HEK293 (cell line): ENCODE results near the gene ZNF219.

Experiments
- CTCF ChIA-PET: fragments of 350-600 bp; formaldehyde crosslinking; extraction: SDS; loops from one replicate; lab custom pipeline; 2021; ENCODE audit warnings: antibody characterized with exemption; lab: Yijun Ruan, JAX
- POLR2A ChIA-PET: fragments of 300-600 bp; formaldehyde crosslinking; extraction: SDS; loops from one replicate; lab custom pipeline; 2020; ENCODE audit warnings: antibody characterized with exemption, inconsistent platforms; lab: Yijun Ruan, JAX
- H3K27ac ChIP-seq: fragments of 200-500 bp; sonication (Bioruptor generic); 2 replicates; pipeline ENCODE4 v1.5.1; 2014; ENCODE audit warnings: low read depth, low read length, control low read depth, inconsistent platforms; ENCODE audit errors: extremely low read depth
- H3K36me3 ChIP-seq, 2 experiments: fragments of 200-500 bp in 1 of 2; sonication (Bioruptor generic) in 1 of 2; 1 replicate in 1 of 2; 2 replicates in 1 of 2; pipeline ENCODE4 v1.5.1; 2014 to 2017; ENCODE audit warnings: inconsistent platforms in 2 of 2, low read length in 2 of 2; ENCODE audit not compliant: control insufficient read depth in 2 of 2, insufficient read depth in 1 of 2
- H3K4me1 ChIP-seq: fragments of 200-500 bp; sonication (Bioruptor generic); 2 replicates; pipeline ENCODE4 v1.5.1; 2014; ENCODE audit warnings: mild to moderate bottlenecking, low read length, inconsistent platforms; ENCODE audit not compliant: control insufficient read depth, insufficient read depth
- H3K4me3 ChIP-seq: 2 replicates; pipeline ENCODE4 v1.5.1; 2011; ENCODE audit warnings: low read depth, mild to moderate bottlenecking, control low read depth, low read length, moderate library complexity
- H3K9me3 ChIP-seq: fragments of 200-500 bp; sonication (Bioruptor generic); 2 replicates; pipeline ENCODE4 v1.5.1; 2014; ENCODE audit warnings: low read depth, low read length, inconsistent platforms; ENCODE audit not compliant: control insufficient read depth, insufficient read depth
- EGR2 ChIP-seq: fragments of 450-650 bp; formaldehyde crosslinking; IDR thresholded peaks from 2 replicates; pipeline ENCODE4 v1.5.1; 2016; ENCODE audit warnings: low read depth, missing biosample characterization, missing genetic modification characterization
- GLI2 ChIP-seq: fragments of 450-650 bp; formaldehyde crosslinking; IDR thresholded peaks from 2 replicates; pipeline ENCODE4; 2017; ENCODE audit warnings: missing biosample characterization, missing genetic modification characterization, low read depth, borderline replicate concordance
- HOXC10 ChIP-seq: sonication (generic); formaldehyde crosslinking; IDR thresholded peaks from 2 replicates; pipeline ENCODE4 v1.8.1; 2023; ENCODE audit warnings: mild to moderate bottlenecking, missing genetic modification reagents
- KLF10 ChIP-seq: fragments of 450-650 bp; IDR thresholded peaks from 2 replicates; pipeline ENCODE4 v1.5.1; 2018; ENCODE audit warnings: missing biosample characterization, mild to moderate bottlenecking, missing genetic modification characterization
- PBX3 ChIP-seq: sonication (generic); formaldehyde crosslinking; IDR thresholded peaks from 2 replicates; pipeline ENCODE4 v1.8.1; 2022; ENCODE audit warnings: mild to moderate bottlenecking, moderate library complexity, missing genetic modification reagents
- SCRT1 ChIP-seq: fragments of 450-650 bp; formaldehyde crosslinking; IDR thresholded peaks from 2 replicates; pipeline ENCODE4 v1.5.1; 2016; ENCODE audit warnings: missing biosample characterization, missing genetic modification characterization, borderline replicate concordance
- ZBTB10 ChIP-seq: fragments of 450-650 bp; formaldehyde crosslinking; IDR thresholded peaks from 2 replicates; pipeline ENCODE4 v1.5.1; 2016; ENCODE audit warnings: missing biosample characterization, missing genetic modification characterization
- ZBTB49 ChIP-seq: fragments of 450-650 bp; formaldehyde crosslinking; IDR thresholded peaks from 2 replicates; pipeline ENCODE4 v1.5.1; 2016; ENCODE audit warnings: missing biosample characterization, missing genetic modification characterization, low read depth
- ZFHX2 ChIP-seq: fragments of 450-650 bp; formaldehyde crosslinking; conservative IDR thresholded peaks from 2 replicates; pipeline ENCODE4 v1.5.1; 2016; ENCODE audit warnings: missing biosample characterization, missing genetic modification characterization
- ZFP41 ChIP-seq: fragments of 450-650 bp; formaldehyde crosslinking; IDR thresholded peaks from 2 replicates; pipeline ENCODE4 v1.5.1; 2016; ENCODE audit warnings: missing biosample characterization, missing genetic modification characterization, borderline replicate concordance
- ZNF146 ChIP-seq: fragments of 450-650 bp; formaldehyde crosslinking; IDR thresholded peaks from 2 replicates; pipeline ENCODE4 v1.5.1; 2016; ENCODE audit warnings: missing biosample characterization, missing genetic modification characterization
- ZNF174 ChIP-seq: fragments of 450-650 bp; formaldehyde crosslinking; IDR thresholded peaks from 2 replicates; pipeline ENCODE4 v1.5.0; 2017; ENCODE audit warnings: missing biosample characterization, mild to moderate bottlenecking, missing genetic modification characterization
- ZNF221 ChIP-seq: fragments of 450-650 bp; formaldehyde crosslinking; IDR thresholded peaks from 2 replicates; pipeline ENCODE4 v1.5.1; 2017; ENCODE audit warnings: missing biosample characterization, missing genetic modification characterization, borderline replicate concordance
- ZNF391 ChIP-seq: fragments of 450-650 bp; formaldehyde crosslinking; IDR thresholded peaks from 2 replicates; pipeline ENCODE4 v1.5.1; 2016; ENCODE audit warnings: low read depth, missing biosample characterization, missing genetic modification characterization, borderline replicate concordance
- ZNF398 ChIP-seq: fragments of 450-650 bp; formaldehyde crosslinking; IDR thresholded peaks from 2 replicates; pipeline ENCODE4 v1.5.1; 2017; ENCODE audit warnings: missing biosample characterization, missing genetic modification characterization
- ZNF501 ChIP-seq: fragments of 450-650 bp; formaldehyde crosslinking; IDR thresholded peaks from 2 replicates; pipeline ENCODE4 v1.5.1; 2016; ENCODE audit warnings: missing biosample characterization, missing genetic modification characterization
- ZNF510 ChIP-seq: fragments of 450-650 bp; formaldehyde crosslinking; IDR thresholded peaks from 2 replicates; pipeline ENCODE4 v1.5.1; 2018; ENCODE audit warnings: mild to moderate bottlenecking, missing genetic modification characterization, missing biosample characterization; ENCODE audit not compliant: insufficient replicate concordance
- ZNF513 ChIP-seq: fragments of 450-650 bp; IDR thresholded peaks from 2 replicates; pipeline ENCODE4 v1.5.1; 2018; ENCODE audit warnings: missing biosample characterization, missing genetic modification characterization
- ZNF544 ChIP-seq: fragments of 450-650 bp; formaldehyde crosslinking; IDR thresholded peaks from 2 replicates; pipeline ENCODE4 v1.5.0; 2017; ENCODE audit warnings: missing biosample characterization, missing genetic modification characterization
- ZNF596 ChIP-seq: fragments of 450-650 bp; IDR thresholded peaks from 2 replicates; pipeline ENCODE4 v1.5.0; 2018; ENCODE audit warnings: missing biosample characterization, mild to moderate bottlenecking, missing genetic modification characterization, moderate library complexity
- ZNF623 ChIP-seq: fragments of 450-650 bp; formaldehyde crosslinking; IDR thresholded peaks from 2 replicates; pipeline ENCODE4 v1.5.1; 2016; ENCODE audit warnings: missing biosample characterization, missing genetic modification characterization
- ZNF701 ChIP-seq: fragments of 450-650 bp; formaldehyde crosslinking; IDR thresholded peaks from 2 replicates; pipeline ENCODE4 v1.5.1; 2016; ENCODE audit warnings: missing biosample characterization, missing genetic modification characterization
- ZNF777 ChIP-seq: fragments of 450-650 bp; formaldehyde crosslinking; IDR thresholded peaks from 2 replicates; pipeline ENCODE4 v1.5.1; 2017; ENCODE audit warnings: missing biosample characterization, missing genetic modification characterization, borderline replicate concordance

ZNF219 gene

GRCh38 chr14:21063479-21063878 is 35.0 kb downstream of the ZNF219 start (continued):
- no peak for TF ChIP-seq ZNF510
- no peak for TF ChIP-seq ZNF221 (tag by site-specific recombination)

GRCh38 chr14:21061347-21061668 is 37.1 kb downstream of the ZNF219 start:
- Histone ChIP-seq H3K36me3 (no peaks in the 10 kb centered on the region), H3K27ac (no peak overlapping the region), H3K4me1 (no peaks in the 10 kb centered on the region; the same call in 1 of the 2 replicates), H3K4me3 (no peak overlapping the region), H3K9me3 (no peaks in the 10 kb centered on the region)
- ChIA-PET CTCF (interaction anchor here (1.2 to 4.3 kb wide), 5 partner anchors 11 to 90 kb away, joined by 4 to 25 read pairs (median 12); no protein-coding TSS in a partner anchor), POLR2A (interaction anchor here (1.9 kb wide), 1 partner anchor 10 kb away, joined by 11 read pairs; no protein-coding TSS in a partner anchor)
- TF ChIP-seq EGR2 (peak; percentile 52; the same call in 1 of the 2 replicates), ZNF391 (no peak), HOXC10 (CRISPR knock-in tag) (no peak), GLI2 (no peak), ZNF544 (tag by site-specific recombination) (no peak), ZFHX2 (tag by site-specific recombination) (peak; percentile 63)

GRCh38 chr14:21060614-21061346 is 37.7 kb downstream of the ZNF219 start:
- Histone ChIP-seq H3K9me3 (no peaks in the 10 kb centered on the region), H3K4me1 (no peaks in the 10 kb centered on the region; the same call in 1 of the 2 replicates), H3K27ac (no peak overlapping the region), H3K36me3 (no peaks in the 10 kb centered on the region), H3K4me3 (no peak overlapping the region)
- CTCF ChIA-PET: interaction anchor here (1.2 to 4.3 kb wide), 4 partner anchors 10 to 46 kb away, joined by 4 to 25 read pairs (median 15); no protein-coding TSS in a partner anchor
- POLR2A ChIA-PET: no interaction called here
- no peak for TF ChIP-seq ZFHX2 (tag by site-specific recombination)
- no peak for TF ChIP-seq ZNF623 (tag by site-specific recombination)
- no peak for TF ChIP-seq ZNF777 (tag by site-specific recombination)
- no peak for TF ChIP-seq ZNF146 (tag by site-specific recombination)
- TF ChIP-seq ZNF510: no peak
- TF ChIP-seq ZNF174 (tag by site-specific recombination): no peak
- no peak for TF ChIP-seq KLF10 (tag by site-specific recombination)
- no peak for TF ChIP-seq ZNF513 (tag by site-specific recombination)
- no peak for TF ChIP-seq ZBTB10
- TF ChIP-seq SCRT1: no peak
- no peak for TF ChIP-seq ZBTB49 (tag by site-specific recombination)
- TF ChIP-seq ZFP41: no peak
- TF ChIP-seq ZNF398 (tag by site-specific recombination): no peak
- TF ChIP-seq PBX3 (CRISPR knock-in tag): no peak
- TF ChIP-seq ZNF701 (tag by site-specific recombination): no peak
- no peak for TF ChIP-seq ZNF501 (tag by site-specific recombination)
- TF ChIP-seq ZNF596 (tag by site-specific recombination): no peak
